HG03196 (cell line): ENCODE measurements around the gene PAPPA2.

Experiments
- ATAC-seq: cut with Tn5 transposase; IDR thresholded peaks from one replicate; pipeline ENCODE4 v1.9.1; 2021; ENCODE audit not compliant: unreplicated experiment

The PAPPA2 gene

DNA sequence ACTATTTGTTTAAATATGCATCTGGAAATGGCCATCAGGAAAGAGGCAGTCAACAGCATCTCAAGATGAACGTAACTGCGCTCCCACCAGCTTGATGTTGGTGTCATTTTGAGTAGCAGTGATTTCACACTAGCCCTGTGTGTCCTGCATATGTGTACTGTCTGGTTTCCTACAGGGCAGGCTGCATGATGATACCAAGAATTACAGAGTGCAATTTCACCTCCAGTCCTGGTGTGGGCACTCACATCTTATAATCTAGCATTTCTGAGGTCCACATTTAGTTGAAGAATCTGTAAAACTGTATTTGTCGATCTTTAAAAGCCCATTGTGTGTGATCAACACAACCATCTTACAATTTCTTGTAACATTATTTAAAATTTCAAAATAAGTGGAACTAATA lies 336.4 kb downstream of the PAPPA2 start:
- no peak for ATAC-seq

- ATAC-seq, result no peak
These were observed 338.1 kb downstream of the PAPPA2 start for GRCh38 chr1:176800978-176801513.

DNA sequence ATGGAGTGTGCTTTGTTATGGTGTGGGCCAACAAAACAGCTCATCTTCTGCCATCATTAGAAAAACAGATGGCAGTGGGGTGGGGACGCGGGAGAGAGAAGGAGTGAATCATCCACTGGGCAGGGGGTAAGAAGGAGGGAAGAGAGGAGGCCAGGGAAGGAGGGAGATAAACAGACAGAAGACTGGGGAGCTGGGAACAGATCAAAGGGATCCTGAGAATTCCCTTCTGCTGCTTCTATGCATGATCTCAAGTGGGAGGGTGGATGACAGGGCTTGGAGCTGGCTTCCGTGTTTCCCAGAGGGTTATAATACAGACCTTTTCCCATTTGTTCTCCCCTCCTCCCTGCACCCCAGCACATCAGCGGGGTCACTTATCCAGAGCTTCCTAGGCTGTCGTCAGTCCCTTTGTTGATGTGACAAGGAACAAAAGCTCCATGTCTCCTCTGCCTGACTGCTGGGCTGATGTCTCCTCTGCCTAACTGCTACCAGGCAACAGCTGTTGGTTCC lies 338.6 kb downstream of the PAPPA2 start:
- ATAC-seq, result no peak

DNA sequence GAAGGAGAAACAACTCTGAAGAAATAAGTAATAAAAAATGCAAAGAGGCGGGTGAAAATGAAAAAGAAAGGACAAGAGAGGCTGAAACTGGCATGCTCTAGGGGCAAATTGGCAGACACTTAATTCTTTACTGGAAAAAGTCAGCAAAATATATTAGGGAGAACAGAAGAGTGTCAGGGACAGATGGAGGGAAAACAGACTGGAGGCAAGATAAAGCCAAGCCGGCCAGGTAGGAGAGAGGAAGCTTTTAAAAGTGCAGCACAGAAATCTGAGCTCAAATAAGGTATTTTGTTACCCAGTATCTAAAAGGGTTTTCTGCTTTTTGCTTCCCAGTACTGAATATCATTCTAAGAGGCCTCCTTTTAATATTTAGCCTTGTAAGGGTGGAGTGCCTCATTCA lies 339.3 kb downstream of the PAPPA2 start:
- no peak for ATAC-seq

- no peak for ATAC-seq
These were observed 340.1 kb downstream of the PAPPA2 start for GRCh38 chr1:176803042-176803441.

DNA sequence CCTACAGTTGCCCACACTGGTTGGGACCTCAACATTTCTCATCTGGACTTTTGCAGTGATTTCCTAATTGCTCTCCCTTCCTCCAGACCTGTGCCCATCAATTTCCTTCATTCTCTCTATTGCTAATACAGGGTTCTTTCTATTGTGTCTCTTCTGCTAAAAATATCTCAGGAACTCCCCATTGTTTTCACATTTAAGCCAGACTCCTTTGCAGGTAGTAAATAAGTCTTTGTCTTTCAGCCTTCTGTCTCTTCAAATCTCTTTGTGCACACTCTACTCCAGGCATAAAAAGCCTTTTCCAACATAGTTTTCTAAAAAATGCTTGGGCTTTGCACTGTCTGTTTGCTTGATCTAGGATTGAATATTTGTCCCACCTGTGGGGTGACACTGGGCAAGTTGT lies 340.6 kb downstream of the PAPPA2 start:
- no peak for ATAC-seq

DNA sequence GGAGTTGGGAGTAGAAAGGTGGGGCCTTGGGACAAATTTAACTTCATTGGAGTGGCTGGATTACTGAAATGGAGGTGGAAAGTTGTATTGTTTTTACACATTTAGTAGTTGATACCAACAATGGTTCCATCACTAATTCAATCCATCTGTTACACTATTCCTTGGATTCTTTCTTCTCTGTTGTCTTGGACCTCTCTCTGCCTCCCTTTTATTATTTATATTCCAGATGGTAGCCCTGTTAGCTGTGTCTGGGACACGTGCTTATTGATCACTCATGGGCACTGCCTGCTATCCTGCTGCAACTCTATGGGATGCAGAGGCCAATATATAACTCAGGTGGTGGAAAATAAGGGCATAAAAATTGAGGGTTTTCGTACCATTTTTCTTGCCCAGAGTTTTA lies 346.3 kb downstream of the PAPPA2 start:
- no peak for ATAC-seq

GRCh38 chr1:176811511-176812288 lies 348.7 kb downstream of the PAPPA2 start:
- ATAC-seq, result no peak

GRCh38 chr1:176815621-176816020 lies 352.6 kb downstream of the PAPPA2 start:
- ATAC-seq, result no peak

DNA sequence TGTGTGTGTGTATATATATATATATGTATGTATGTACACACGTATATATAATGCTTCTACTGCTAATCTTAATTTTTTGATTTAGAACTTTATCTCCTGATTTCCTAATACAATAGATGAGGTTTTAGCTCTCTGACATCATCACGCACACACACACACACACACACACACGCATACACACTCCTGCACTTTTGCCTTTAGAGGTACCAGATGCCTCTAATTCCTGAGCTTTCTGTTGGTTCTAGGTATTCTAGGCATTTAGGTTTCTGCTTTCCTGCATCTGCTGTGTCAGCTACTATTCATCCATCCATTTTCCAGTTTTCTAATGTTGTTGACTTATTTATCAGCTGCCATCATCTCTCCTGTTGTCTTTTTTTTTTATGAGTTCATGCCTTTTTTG lies 353.3 kb downstream of the PAPPA2 start:
- no peak for ATAC-seq

DNA sequence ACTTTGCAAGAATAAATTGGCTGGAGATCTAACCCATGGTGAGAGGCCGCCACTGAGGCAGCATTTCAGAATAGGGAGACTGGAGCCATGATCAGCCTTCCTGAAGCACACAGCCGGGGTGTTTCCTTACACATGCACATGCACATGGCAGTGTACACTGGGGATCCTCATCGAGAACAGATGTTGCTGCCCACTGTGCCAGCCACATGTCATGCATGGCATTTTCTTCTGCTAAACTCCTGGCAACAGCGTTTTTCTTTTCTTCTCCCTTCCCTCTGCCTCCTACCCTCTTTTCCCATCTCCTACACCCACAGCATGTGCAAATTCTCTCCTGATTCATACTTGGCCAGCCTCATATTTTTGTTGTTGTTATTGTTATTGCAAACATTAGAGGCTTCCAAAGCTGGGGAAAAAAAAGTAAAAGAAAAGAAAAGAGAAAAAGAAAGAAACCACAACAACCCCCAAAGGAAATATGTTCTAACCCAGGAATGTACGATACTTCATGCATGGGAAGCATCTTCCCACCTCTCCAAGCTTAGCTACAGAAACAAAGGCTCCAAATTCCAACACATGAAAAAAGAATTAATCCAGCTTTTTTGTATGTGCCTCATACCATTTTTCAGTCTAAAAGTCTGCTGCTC lies 357.5 kb downstream of the PAPPA2 start:
- ATAC-seq, result no peak

DNA sequence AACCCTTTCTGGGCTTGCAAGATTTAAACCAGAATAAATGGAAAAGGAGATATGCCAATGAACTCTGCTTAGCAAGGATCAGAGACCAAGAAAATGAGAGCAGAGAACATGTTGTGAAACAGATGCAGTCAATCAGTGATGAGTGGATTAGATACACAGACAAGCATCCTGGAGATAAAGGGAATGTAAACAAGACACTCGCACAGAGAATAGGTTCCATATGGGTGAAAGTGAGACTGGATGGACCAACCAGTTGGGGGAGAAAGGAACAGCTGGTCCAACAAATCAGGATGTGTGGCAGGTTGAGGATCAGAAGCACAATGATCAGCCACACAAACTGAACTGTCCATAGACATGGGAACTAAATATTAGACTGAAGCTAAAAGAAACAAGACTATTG lies 363.3 kb downstream of the PAPPA2 start:
- ATAC-seq, result no peak

GRCh38 chr1:176829261-176829660 lies 366.3 kb downstream of the PAPPA2 start:
- ATAC-seq, result no peak

DNA sequence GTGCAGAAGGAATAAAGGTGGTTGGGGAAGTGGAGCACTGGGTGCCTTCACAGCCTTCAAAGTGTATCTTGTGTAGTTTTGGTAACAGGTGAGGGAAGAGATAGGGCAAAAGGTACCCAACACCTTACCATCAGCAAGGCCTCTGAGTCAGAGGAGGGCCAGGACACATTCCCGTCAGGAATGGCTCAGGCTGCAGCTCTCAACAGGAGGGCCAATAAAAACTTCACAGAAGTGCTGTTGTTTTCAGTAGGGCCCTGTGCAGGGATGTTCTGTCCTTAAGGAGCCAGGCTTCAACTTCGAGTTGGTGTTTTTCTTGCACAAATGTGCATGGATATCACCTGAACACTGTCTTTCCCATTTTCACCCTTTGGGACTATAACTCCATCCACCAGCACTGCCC lies 368.2 kb downstream of the PAPPA2 start:
- no peak for ATAC-seq

- ATAC-seq, result no peak
These were observed 374.7 kb downstream of the PAPPA2 start for GRCh38 chr1:176837708-176838107.

DNA sequence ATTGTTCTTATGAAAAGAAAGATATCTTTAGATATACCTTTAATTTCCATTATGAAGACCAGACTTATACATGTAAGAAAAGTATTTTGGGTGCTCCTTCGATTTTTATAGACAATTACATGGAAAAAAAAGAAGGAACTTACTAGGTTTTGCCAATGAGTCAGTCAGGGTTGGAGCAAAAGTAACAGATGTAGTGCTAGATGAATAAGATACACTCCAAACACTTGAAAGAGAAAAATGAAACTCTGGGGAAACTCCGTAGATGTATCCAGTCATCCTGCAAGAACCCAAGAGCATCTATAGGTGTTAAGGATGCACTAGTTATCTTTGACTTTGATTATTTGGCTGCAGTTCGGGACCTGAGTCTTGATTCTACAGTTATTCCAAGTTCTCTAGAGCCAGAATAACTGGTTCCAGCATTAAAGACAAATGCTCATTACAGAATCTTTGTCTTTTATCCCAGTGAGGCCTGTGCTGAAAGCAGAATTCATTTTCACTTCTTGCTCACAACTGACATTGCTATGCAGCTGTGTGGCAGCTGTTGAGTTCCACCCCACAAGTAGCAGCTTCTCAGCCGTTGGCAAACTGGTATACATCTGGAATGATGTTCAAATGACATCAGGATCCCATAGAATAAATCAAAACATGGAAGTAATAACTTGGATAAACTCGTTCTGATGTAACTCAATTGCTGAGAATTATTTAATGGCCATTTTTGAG lies 375.5 kb downstream of the PAPPA2 start:
- no peak for ATAC-seq

GRCh38 chr1:176839216-176839615 lies 376.2 kb downstream of the PAPPA2 start:
- no peak for ATAC-seq

- ATAC-seq, result no peak
These were observed 378.3 kb downstream of the PAPPA2 start for GRCh38 chr1:176841238-176841637.

DNA sequence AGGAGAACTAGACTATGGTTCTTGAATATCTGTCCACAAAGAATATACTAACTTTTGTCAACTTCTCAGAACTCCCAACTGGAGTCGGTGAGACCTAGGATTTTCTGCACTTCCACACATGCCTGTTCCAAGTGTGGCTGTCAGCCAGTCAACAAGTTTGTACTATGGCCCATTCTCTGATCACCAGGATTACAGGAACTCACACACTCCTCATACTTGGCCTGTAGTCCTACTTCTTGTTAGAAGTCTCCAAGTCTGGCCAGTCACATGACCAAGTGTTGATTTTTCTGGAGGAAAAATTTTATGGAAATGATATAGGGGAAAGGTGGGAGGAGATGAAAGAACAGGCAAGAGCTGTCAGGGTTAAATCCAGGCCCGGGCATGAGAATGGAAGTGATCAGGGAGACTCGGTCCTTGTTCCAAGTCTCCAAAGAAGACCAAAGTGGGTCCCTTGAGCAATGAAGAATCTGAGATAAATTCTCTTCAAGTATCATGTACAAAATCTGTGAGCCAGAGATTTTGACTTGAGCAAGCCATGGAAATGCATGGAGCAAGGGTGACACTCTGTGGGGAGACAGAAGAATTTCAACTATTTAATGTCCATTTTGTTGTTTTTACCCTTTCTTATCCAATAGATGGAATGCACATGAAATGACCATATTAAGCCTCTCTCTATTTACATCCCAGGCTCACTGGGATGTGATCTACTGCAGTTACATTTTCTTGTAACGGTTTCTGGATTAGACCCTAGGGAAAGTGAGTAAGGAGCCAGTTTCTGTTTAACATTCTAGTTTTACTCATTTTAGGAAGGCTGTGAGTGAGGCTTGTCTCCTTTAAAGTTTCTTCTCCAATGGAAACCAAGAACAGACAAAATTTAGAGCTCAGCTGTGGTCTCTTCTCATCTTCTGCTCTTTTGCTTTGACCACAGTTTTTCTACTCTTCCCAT lies 380.6 kb downstream of the PAPPA2 start:
- no peak for ATAC-seq

DNA sequence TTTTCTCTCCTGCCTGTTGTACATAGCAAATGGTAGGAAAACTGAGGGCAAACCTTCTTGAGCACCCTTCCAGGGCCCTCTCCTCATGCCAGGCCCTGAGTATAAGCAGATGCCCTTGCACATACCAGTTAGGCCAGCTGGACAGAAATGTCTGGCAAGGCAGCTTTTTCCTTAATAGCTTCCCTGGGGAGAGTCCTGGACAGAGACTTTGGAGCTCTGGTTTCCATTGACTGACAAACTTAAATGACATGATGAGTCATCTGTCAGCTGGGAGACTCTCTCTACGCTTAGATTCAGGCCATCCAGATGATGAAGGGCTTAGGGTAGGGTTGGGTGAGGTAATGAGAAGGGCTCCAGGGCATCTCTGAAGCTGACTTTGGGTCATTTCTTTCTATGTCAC lies 384.1 kb downstream of the PAPPA2 start:
- ATAC-seq, result no peak

DNA sequence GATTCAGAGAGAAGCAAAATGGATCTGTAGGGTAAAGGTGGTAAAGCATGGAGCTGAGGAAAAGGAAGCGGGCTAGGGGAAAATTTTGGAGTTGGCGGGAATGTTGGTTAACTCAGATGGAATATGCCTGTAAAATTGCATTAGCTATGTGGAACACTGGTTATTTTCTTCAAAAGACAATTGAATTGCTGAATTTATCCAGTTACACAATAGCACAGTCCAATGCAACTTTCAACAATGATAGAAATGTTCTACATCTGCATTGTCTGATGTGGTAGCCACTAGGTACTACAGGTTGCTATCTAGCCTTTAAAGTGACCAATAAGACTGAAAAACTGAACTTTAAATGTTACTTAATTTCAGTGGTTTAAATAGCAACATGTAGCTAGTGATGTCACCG lies 386.3 kb downstream of the PAPPA2 start:
- ATAC-seq, result no peak
